Uterus (tissue), 2 donors: Measurements from ENCODE around the gene CDC20B.

Experiments used
- POLR2A ChIP-seq, 2 donors: fragments of 450-650 bp; IDR thresholded peaks; one replicate each; pipeline ENCODE4 v1.6.1; 2016; ENCODE audit warnings: antibody characterized with exemption in 2 of 2, mild to moderate bottlenecking in 1 of 2, moderate library complexity in 1 of 2
- TF ChIP-seq, protein P1 (sequence below), 4 experiments: fragments of 200-600 bp in 2 of 4; fragments of 450-650 bp in 2 of 4; sonication (generic) in 2 of 4; IDR thresholded peaks; one replicate each; pipeline ENCODE4 v1.5.1; 2016 to 2019; ENCODE audit warnings: antibody characterized with exemption in 4 of 4, mild to moderate bottlenecking in 2 of 4, moderate library complexity in 1 of 4

DNA sequence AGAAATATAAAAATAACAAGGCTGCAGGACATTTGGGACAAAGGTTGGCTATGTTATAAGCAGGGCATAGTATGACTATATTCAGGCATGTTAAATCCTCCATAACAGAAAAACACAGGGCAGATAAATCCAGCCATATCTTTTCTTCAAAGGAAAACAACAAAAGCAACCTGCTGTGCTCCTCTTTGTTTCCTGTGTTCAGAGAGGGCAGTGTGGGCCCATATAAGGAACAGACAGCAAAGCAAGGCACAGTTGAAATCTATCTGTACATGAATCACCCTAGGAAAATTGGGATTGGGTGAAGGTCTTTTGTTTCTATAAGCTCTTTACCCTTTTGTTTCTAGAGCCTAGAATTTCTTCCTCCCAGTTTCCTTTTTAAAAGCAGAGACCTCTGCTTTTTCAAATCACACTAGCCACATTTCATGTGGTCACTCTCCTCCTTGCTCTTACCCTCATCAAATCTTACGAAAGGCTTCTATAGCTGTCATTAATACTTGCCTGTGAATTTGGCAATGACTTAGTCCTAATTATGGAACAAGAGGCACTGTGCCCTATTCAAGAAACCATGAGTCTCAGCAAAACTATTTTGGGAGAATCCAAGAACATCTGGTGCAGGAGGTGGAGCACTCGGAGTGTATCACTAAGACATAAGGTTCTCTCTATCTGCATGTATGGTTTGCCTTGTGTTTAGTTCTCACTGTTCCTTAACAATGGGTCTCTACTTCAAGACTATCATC lies 68.8 kb downstream of the CDC20B start:
- TF ChIP-seq, protein P1, sequence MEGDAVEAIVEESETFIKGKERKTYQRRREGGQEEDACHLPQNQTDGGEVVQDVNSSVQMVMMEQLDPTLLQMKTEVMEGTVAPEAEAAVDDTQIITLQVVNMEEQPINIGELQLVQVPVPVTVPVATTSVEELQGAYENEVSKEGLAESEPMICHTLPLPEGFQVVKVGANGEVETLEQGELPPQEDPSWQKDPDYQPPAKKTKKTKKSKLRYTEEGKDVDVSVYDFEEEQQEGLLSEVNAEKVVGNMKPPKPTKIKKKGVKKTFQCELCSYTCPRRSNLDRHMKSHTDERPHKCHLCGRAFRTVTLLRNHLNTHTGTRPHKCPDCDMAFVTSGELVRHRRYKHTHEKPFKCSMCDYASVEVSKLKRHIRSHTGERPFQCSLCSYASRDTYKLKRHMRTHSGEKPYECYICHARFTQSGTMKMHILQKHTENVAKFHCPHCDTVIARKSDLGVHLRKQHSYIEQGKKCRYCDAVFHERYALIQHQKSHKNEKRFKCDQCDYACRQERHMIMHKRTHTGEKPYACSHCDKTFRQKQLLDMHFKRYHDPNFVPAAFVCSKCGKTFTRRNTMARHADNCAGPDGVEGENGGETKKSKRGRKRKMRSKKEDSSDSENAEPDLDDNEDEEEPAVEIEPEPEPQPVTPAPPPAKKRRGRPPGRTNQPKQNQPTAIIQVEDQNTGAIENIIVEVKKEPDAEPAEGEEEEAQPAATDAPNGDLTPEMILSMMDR (IDR thresholded peaks at IDR 0.05): no peak
- no peak for TF ChIP-seq POLR2A (IDR thresholded peaks at IDR 0.05)
